Smooth muscle cell of the brain vasculature (primary cell): ENCODE data around the gene KIF26A.
"Not testable (repeated sequence)": the region's sequence is repeated elsewhere in the genome, so short reads cannot be mapped to it uniquely, and the experiment has no call there.

Source experiments
- DNase-seq: peaks from one replicate; pipeline ENCODE4 v3.0.0-alpha.2; 2012; ENCODE audit warnings: low read depth, low spot score

KIF26A gene

DNA sequence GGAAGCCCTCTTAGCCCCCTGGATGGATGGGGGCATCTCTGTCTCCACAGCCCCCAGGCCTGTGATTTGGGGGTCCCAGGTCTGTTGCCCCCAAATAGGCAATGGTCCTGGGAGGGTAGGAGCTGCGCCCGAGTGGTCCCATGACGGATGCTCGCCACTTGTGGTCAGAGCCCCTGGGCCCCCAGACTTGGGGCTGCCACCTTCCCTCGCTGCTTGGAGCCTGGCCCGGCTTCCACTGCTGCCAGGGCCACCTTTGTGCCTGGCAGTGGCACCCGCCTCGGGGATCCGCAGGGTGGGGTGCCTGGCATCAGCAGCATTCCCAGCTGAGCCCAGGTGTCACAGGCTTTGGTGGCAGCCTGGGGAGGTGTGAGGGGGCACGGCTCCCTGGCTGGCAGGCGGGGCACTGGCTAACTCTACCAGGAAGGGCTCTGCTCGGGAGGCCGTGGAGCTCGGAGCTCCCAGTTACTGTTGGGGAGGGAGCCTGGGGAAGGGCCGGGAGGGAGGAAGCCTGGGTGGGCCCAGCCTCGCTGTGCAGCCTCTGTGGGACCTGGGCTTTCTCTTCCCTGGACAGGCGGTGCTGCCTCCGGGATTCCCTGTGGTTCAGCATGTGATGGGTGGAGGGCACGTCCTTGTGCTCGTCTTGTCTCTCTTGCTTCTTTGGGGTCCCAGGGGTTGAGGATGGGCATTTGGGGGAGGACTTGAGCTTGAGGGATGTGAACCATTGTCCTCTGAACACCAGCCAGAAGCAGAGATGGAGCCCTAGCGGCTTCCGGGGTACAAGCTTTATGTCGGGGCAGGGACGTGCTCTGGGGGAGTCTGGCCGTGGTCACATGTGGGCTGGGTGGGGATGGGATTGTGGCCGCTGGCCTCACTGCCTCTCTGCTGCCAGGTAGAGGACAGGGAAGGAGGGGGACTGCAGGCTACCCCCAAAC is 5.4 kb downstream of the KIF26A start:
- DNase-seq = no peak

DNA sequence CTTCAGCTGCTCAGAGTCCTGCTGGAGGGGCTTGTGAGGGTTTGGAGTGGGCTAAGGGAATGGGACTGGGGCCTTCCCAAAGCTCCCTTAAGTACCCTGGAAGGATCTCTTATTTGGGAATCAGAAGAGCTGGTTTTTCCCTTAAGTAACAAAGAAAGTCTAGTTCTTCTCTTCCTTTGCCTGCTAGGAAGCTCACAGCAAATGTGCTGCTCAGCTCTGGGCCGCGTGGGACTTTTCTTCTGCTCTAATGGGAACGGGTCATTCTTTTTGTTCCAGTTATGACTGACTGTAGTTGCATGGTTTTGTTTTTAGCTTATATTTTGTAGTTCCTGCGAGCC is 6.0 kb downstream of the KIF26A start:
- DNase-seq = no peak

GRCh38 chr14:104144911-104145825 is 6.8 kb downstream of the KIF26A start:
- DNase-seq = no peak

GRCh38 chr14:104145826-104146601 is 7.6 kb downstream of the KIF26A start:
- DNase-seq = no peak

DNA sequence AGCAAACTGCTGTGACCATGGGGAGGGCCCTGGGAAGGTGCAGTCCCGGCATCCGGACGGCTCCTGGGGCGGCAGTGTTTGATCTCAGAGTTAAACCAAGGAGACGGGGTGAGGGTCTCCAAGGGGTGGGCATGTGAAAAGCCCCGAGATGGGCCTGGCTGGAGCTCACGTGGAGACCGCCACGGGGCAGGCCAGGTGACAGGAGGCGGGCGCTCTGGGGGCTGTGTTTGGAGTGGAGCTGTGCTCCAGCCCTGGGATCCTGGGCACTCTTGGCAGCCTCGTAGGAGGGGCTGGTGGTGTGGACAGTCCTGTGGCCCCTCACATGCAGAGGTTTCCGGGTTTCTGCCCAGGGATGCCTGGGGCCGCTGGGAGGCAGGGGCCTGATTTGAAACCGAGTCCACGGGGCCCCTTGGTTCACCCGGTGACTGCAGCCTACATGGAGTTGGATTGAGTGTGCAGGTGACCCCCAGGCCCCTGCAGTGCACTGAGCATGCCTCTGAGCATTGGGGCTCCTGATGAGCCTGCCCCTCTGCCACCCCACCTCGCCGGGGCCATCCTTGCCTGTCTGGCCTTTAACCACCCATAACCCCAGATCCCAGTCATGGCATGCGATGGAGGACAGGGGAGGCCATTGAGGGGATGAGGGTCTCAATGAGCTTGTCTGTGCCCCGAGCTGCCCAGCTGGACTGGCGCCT is 8.4 kb downstream of the KIF26A start:
- no peak for DNase-seq

DNA sequence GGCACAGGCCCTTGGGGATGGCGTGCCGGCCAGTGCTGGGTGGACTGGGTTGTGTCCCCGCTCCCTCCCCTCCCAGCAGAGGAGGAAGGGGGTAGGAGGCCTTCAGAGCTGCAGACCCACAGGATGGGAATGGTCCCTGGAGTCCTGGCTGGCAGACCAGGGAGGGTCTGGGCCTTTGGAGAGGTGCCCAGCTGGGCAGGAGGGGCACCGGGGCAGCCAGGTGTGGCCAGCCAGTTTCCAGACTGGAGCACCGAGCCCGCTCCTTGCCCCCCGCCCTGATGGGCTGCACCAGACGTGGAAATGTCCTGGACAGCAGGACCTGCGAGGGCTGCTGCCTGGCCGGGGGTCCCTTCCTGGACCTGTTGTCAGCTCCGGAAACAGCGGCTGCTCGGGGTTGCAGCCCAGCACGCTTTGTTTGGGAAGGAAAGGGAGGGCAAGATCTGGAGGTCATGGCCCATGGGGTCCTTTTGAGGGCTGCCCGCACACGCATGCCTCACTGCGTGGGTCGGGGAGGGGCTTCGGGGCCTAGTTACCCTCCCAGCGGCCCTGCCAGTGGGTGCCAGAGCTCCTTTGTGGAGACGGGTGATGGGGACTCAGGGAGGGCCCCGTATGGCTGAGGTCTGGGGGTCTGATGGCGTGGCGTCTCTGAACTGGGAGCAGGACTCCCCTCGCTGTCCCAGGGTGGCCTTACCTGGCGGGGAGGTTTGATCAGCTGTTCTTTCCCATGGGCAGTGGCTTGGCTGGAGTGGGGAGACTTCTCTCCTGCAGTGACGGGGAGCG is 9.1 kb downstream of the KIF26A start:
- no peak for DNase-seq

DNA sequence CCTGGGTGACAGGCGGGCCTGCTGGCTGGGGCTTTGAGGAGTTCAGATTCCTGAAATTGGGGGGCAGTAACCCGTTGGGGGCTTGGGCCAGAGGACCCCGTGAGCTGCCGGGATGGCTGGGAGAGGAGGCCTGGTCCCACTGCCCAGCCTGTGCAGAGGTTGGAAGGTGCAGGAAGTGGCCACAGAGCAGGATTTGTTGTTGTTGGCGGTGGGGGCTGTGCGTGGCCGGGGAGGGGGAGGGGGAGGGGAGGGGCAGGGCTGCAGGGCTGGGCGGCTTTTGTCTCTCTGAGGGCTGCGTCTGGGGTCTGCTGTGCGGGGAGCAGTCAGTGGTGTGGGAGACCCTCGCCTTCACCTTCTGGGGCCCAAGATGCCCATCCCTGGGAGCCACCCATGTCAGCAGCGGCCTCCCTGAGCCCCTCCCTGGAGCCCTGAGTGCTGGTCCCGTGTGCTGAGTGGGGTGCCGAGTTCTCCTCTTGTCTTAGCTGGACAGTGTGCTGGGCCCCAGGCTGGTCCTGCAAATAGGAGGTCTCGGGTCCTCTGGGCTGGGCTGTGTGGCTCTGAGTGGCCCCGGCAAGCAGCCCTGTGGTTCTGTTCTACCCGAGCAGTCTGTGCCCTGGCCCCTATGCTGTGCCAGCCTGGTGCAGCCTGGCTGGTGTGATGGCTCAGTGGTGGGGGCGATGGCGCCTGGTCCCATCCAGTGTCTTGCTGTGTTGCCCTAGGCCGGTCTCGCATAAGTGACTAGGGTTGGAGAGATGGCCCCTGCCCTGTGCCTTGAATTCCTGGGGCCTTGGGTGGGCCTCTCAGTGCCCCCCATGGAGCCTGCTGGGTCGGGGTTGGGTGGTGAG is 10.3 kb downstream of the KIF26A start:
- DNase-seq = no peak

GRCh38 chr14:104149278-104149595 is 10.8 kb downstream of the KIF26A start:
- DNase-seq = no peak

GRCh38 chr14:104149617-104150135 is 11.3 kb downstream of the KIF26A start:
- peak; percentile 36 for DNase-seq

DNA sequence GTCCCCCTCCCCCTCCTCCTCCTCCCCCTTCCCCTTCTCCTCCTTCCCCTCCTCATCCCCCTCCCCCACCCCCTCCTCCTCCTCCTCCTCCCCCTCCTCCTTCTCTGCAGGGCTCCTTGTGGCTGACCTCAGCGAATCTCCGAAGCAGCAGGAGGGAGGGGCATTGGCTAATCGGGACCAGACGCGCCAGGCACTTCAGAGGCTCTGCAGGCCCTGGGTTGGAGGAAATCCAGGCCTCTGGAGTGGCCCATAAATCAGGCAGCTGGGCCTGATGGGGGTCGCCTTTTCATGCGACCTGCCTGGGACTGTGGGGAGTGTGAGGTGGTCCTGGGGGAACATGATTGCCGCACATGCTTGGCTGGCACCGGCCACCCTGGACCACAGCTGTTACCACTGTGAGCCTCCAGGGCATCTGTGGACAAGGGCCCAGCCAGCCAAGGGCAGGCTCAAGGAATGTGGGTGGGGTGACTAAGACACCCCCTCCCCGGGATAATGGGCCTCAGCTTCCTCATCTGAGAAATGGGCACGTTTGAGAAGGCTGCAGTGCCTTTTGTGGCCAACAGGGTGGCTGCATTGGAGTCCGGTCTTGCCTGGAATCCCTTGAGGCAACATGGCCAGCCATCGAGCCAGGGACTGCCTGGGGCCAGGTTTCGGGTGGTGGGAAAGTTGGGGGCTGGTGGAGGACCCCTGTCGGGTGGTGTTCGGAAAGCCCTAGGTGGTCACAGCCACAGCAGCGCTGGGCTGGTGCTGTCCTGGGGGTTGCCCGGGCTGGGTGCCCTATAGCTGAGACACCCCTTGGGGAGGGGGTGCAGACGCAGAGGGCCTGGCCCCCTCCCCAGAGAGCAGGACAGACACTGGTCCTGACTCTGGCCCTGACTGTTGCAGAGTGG is 12.0 kb downstream of the KIF26A start:
- peak; percentile 40 for DNase-seq

DNA sequence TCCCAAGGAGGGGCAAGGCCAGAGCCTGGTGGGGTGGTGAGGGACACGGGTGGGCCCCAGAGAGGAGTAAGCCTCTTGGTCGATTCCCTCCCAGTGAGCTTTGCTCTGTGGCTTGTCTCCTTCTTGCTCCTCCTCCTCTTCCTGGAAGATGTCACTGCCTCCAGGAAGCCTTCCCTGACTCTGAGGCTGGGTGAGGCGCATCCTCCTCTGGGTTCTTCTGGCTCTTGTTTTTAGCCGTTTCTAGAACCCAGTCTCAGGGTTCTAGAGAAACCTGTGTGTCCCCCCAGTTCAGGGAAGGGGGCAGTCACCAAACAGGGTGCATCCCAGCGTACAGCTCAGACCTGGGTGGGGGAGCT is 12.6 kb downstream of the KIF26A start:
- no peak for DNase-seq

DNA sequence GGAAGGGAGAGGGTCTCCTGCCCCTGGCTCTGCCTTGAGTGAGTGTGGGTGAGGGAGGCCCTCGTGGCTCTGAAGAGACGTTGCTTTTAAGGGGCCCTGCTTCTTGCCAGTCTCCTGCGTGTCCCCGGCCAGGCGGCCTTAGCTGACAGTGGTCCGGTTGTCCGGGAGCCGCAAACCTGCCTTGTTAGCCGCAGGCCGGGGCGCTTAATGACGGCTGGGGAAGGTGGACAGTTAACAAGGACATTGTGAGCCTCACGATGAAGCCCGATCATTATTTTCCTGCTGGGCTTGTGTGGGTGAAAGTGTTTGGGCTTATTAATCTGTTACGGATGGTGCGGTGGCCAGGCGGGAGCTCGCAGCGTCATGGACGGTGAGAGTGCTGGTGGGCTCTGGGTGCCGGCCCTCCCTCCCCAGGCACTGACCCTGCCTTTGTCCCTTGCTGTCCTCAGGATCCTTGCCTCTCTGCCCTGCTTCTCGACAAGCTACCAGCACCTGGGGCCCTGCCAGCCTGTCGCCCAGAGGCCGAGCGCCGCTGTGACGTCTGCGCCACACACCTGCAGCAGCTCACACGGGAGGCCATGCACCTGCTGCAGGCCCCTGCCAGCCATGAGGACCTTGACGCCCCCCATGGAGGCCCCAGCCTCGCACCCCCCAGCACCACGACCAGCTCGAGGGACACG is 13.3 kb downstream of the KIF26A start:
- no peak for DNase-seq

- DNase-seq = no peak
Measured at GRCh38 chr14:104152246-104152575, 13.8 kb downstream of the KIF26A start.

GRCh38 chr14:104152686-104153393 is 14.5 kb downstream of the KIF26A start:
- no peak for DNase-seq

DNA sequence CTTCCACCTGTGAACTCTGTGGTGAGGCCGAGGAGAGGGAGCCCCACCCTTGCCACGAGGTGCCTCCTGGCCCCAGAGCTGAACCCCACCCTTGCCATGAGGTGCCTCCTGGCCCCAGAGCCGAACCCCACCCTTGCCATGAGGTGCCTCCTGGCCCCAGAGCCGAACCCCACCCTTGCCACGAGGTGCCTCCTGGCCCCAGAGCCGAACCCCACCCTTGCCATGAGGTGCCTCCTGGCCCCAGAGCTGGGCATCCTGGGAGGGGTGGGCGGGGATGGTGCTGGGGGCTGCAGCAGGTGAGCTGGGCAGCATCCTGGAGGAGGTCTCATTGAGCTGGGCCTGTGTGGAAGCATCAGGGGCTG is 15.0 kb downstream of the KIF26A start:
- DNase-seq = not testable (repeated sequence)

GRCh38 chr14:104154246-104154645 is 15.9 kb downstream of the KIF26A start:
- no peak for DNase-seq

- DNase-seq = no peak
Measured at GRCh38 chr14:104155513-104155912, 17.1 kb downstream of the KIF26A start.
